Activated gamma-delta T cell (primary cell): ENCODE measurements around the gene RFX2.
"Not testable (repeated sequence)": the region's sequence is repeated elsewhere in the genome, so short reads cannot be mapped to it uniquely, and the experiment has no call there.

ENCODE experiments used
- DNase-seq: peaks from one replicate; lab custom pipeline; 2025; lab: John Stamatoyannopoulos, UW

RFX2 gene

GRCh38 chr19:5990289-5990797, 120.0 kb downstream of the RFX2 start:
- DNase-seq: no peak

GRCh38 chr19:5989388-5990074, 120.8 kb downstream of the RFX2 start:
- no peak for DNase-seq

- no peak for DNase-seq
Measured at GRCh38 chr19:5988517-5989387, 121.5 kb downstream of the RFX2 start.

- no peak for DNase-seq
Measured at GRCh38 chr19:5987077-5987818, 123.1 kb downstream of the RFX2 start.

GRCh38 chr19:5985837-5986236, 124.5 kb downstream of the RFX2 start:
- not testable (repeated sequence) for DNase-seq

GRCh38 chr19:5985098-5985783, 125.1 kb downstream of the RFX2 start:
- DNase-seq: no peak

- DNase-seq: no peak
Measured at GRCh38 chr19:5984600-5984999, 125.7 kb downstream of the RFX2 start.

GRCh38 chr19:5983367-5983955, 126.8 kb downstream of the RFX2 start:
- no peak for DNase-seq

GRCh38 chr19:5978606-5979552, 131.4 kb downstream of the RFX2 start:
- no peak for DNase-seq

GRCh38 chr19:5977785-5978605, 132.3 kb downstream of the RFX2 start, which contains the start of gene RANBP3:
Gene RANBP3, minus strand, starts transcription at chr19:5978140. Its CDS starts 58 bp downstream, at chr19:5978082.
- DNase-seq: peak; percentile 99

- DNase-seq: no peak
Measured at GRCh38 chr19:5977222-5977784, 133.0 kb downstream of the RFX2 start.

GRCh38 chr19:5976768-5977167, 133.5 kb downstream of the RFX2 start:
- DNase-seq: no peak

- DNase-seq: no peak
Measured at GRCh38 chr19:5975388-5975728, 134.9 kb downstream of the RFX2 start.

GRCh38 chr19:5974721-5975387, 135.4 kb downstream of the RFX2 start:
- no peak for DNase-seq

- DNase-seq: no peak
Measured at GRCh38 chr19:5973867-5974635, 136.2 kb downstream of the RFX2 start.

GRCh38 chr19:5973376-5973775, 136.9 kb downstream of the RFX2 start:
- DNase-seq: no peak

- no peak for DNase-seq
Measured at GRCh38 chr19:5972355-5972731, 138.0 kb downstream of the RFX2 start.
